GM23338 (cell line): Measurements from ENCODE around the gene PRKCD. TPM values are rescaled to one million over a fixed set of nuclear protein-coding genes. Genes with fewer than 3 reads are reported as not detected.

Experiments
- ATAC-seq: fragments of 200-7000 bp; cut with Tn5 transposase; 3 replicates; pipeline ENCODE4 v1.9.1; 2020
- DNase-seq: peaks from one replicate; pipeline ENCODE4 v3.0.0-alpha.2; 2015; ENCODE audit warnings: low spot score
- H2AFZ ChIP-seq: fragments of 200-600 bp; sonication (generic); 2 replicates; pipeline ENCODE4 v1.8.0; 2016; ENCODE audit warnings: antibody characterized with exemption, mild to moderate bottlenecking, moderate library complexity
- H3F3A ChIP-seq: fragments of 200-600 bp; sonication (generic); replicated peaks from 2 replicates; pipeline ENCODE4 v1.8.0; 2017; ENCODE audit warnings: antibody characterized with exemption, mixed run types, low read depth
- H3K27ac ChIP-seq: fragments of 200-600 bp; sonication (generic); 2 replicates; pipeline ENCODE4 v1.6.1; 2016; ENCODE audit warnings: low read depth
- H3K27me3 ChIP-seq: fragments of 200-600 bp; sonication (generic); 2 replicates; pipeline ENCODE4 v1.8.0; 2016; ENCODE audit warnings: mild to moderate bottlenecking, mixed run types, moderate library complexity; ENCODE audit not compliant: insufficient read depth
- H3K36me3 ChIP-seq: fragments of 200-600 bp; sonication (generic); 2 replicates; pipeline ENCODE4 v1.8.0; 2016; ENCODE audit warnings: mild to moderate bottlenecking; ENCODE audit not compliant: insufficient read depth
- H3K4me1 ChIP-seq: fragments of 200-600 bp; sonication (generic); 2 replicates; pipeline ENCODE4 v1.8.0; 2016; ENCODE audit warnings: mild to moderate bottlenecking, moderate library complexity; ENCODE audit not compliant: insufficient read depth
- H3K4me2 ChIP-seq: fragments of 200-600 bp; sonication (generic); 2 replicates; pipeline ENCODE4 v1.7.1; 2017; ENCODE audit warnings: mixed run types
- H3K4me3 ChIP-seq: fragments of 200-600 bp; sonication (generic); 2 replicates; pipeline ENCODE4 v1.6.1; 2016; ENCODE audit warnings: mixed run types
- H3K79me2 ChIP-seq: fragments of 200-600 bp; sonication (generic); replicated peaks from 2 replicates; pipeline ENCODE4 v1.8.0; 2017; ENCODE audit warnings: mild to moderate bottlenecking; ENCODE audit not compliant: insufficient read depth
- H3K9me2 ChIP-seq: fragments of 200-600 bp; sonication (generic); 2 replicates; pipeline ENCODE4 v1.8.0; 2017; ENCODE audit not compliant: insufficient read depth
- H4K20me1 ChIP-seq: fragments of 200-600 bp; sonication (generic); replicated peaks from 2 replicates; pipeline ENCODE4 v1.8.0; 2017; ENCODE audit warnings: mild to moderate bottlenecking; ENCODE audit not compliant: insufficient read depth
- H3K27ac Mint-ChIP-seq: 2 replicates; pipeline ENCODE4 v1.8.0; 2020; ENCODE audit warnings: inconsistent platforms, mild to moderate bottlenecking, moderate library complexity, mixed read lengths
- H3K27me3 Mint-ChIP-seq: 3 replicates; pipeline ENCODE4 v1.8.0; 2022; ENCODE audit warnings: low read depth, mild to moderate bottlenecking, moderate library complexity, mixed read lengths, inconsistent platforms; ENCODE audit not compliant: insufficient read depth, poor library complexity
- H3K36me3 Mint-ChIP-seq: 3 replicates; pipeline ENCODE4 v1.8.0; 2021; ENCODE audit warnings: low read depth, mild to moderate bottlenecking, inconsistent platforms, moderate library complexity, mixed read lengths
- H3K4me1 Mint-ChIP-seq: 3 replicates; pipeline ENCODE4 v1.8.0; 2020; ENCODE audit warnings: mild to moderate bottlenecking, inconsistent platforms, mixed read lengths
- H3K4me3 Mint-ChIP-seq: 3 replicates; pipeline ENCODE4 v1.8.0; 2021; ENCODE audit warnings: moderate library complexity, mild to moderate bottlenecking, inconsistent platforms, mixed read lengths
- H3K9me3 Mint-ChIP-seq: 3 replicates; pipeline ENCODE4 v1.8.0; 2020; ENCODE audit warnings: moderate library complexity, mild to moderate bottlenecking, inconsistent platforms, mixed read lengths
- CREB1 ChIP-seq: fragments of 250-450 bp; sonication (Bioruptor Pico); IDR thresholded peaks from 2 replicates; pipeline ENCODE4 v1.5.0; 2020; ENCODE audit warnings: low read depth, mild to moderate bottlenecking, moderate library complexity
- EZH2 ChIP-seq: fragments of 200-600 bp; sonication (generic); IDR thresholded peaks from one replicate; pipeline ENCODE4 v1.8.0; 2017; ENCODE audit warnings: antibody characterized with exemption, mild to moderate bottlenecking, low read depth; ENCODE audit not compliant: unreplicated experiment
- EZH2phosphoT487 ChIP-seq: fragments of 200-600 bp; sonication (generic); IDR thresholded peaks from one replicate; pipeline ENCODE4 v1.8.1; 2018; ENCODE audit warnings: antibody characterized with exemption; ENCODE audit not compliant: unreplicated experiment
- JUNB ChIP-seq: IDR thresholded peaks from one replicate; pipeline ENCODE4 v1.6.1; 2016; ENCODE audit warnings: antibody characterized with exemption; ENCODE audit not compliant: unreplicated experiment
- NANOG ChIP-seq: IDR thresholded peaks from 2 replicates; pipeline ENCODE4 v1.6.1; 2016; ENCODE audit warnings: antibody characterized with exemption, borderline replicate concordance
- POLR2AphosphoS5 ChIP-seq: IDR thresholded peaks from 2 replicates; pipeline ENCODE4 v1.6.1; 2016; ENCODE audit warnings: antibody characterized with exemption, low read depth
- STAT1 ChIP-seq: IDR thresholded peaks from one replicate; pipeline ENCODE4 v1.6.1; 2016; ENCODE audit warnings: antibody characterized with exemption; ENCODE audit not compliant: unreplicated experiment
- ZNF331 ChIP-seq: fragments of 250-450 bp; sonication (Bioruptor Pico); IDR thresholded peaks from 2 replicates; pipeline ENCODE4 v1.5.0; 2020; ENCODE audit warnings: low read depth, mild to moderate bottlenecking, moderate library complexity
- polyA plus RNA-seq: library from polyadenylated mRNA; unstranded; fragments of >200 nt; fragmentation: Nextera tagmentation; extraction: Ambion mirVana; gene quantifications from 2 replicates; pipeline ENCODE4 v1.2.1, GENCODE V29; 2016
- total RNA-seq: library from RNA; depleted of rRNA; stranded (reverse); fragments of >200 nt; shearing (Covaris generic); gene quantifications from 2 replicates; pipeline ENCODE4 v1.2.3, GENCODE V29; 2014
- TF ChIP-seq, protein P1 (sequence below), 2 experiments: fragments of 200-600 bp in 1 of 2; sonication (generic) in 1 of 2; conservative IDR thresholded peaks; 2 replicates each; pipeline versions ENCODE4 v1.5.1 to v1.6.1; 2016 to 2017; ENCODE audit warnings: antibody characterized with exemption in 2 of 2, low read depth in 2 of 2, mild to moderate bottlenecking in 2 of 2, moderate library complexity in 1 of 2

PRKCD gene
- total and polyA plus RNA-seq, 2 experiments from 2014 or later, result 11.3 to 11.8 TPM

DNA sequence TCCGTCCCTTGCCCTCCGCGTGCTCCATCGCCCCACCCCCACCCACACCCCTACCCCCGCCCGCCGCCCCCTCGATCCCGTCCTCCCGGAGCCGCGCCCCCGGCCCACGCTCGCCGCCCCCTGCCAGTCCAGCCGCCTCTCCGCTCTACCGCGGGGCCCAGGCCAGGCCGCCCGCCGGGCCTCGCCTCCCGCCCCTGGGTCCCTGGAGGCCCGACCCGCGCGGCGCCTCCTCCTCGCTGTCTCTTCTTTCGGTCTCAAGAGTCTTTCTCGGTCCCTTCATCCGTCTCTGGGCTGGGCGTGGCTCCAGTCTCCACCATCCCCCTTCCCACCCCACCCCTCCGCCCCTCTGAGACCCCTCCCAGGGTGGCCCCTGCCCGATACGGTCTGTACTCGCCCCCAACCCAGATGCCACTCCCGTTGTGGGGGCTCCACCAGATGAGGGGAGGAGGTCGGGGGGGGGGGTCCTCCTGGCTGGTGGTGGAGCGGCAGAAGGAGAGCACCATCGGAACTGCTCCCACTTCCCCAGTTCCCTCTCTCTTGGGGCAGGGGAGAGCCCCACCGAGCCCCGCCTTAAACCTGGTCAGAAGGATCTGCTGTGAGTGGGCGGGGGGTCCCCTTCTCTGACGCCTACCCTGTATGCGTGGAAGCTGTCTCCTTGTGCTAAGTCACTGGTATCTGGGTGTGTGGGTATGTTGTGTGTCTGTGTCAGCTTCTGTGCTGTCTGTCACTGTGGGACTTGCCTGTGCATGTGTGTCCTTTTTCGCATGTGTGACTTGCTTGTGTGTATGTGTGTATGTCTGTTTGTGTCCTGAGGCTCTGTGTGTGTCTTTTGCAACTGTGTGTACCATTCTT lies 1.0 kb downstream of the PRKCD start:
- Mint-ChIP-seq H3K4me3 (peak overlapping the region; percentile 88), H3K36me3 (no peaks in the 10 kb centered on the region; the same call in 2 of the 3 replicates), H3K9me3 (peaks cover 3% of the 10 kb centered on the region; the same call in 1 of the 3 replicates), H3K27ac (no peak overlapping the region), H3K27me3 (peaks cover 28% of the 10 kb centered on the region), H3K4me1 (peaks cover 37% of the 10 kb centered on the region)
- H3K9me2 ChIP-seq, result no peaks in the 10 kb centered on the region
- H3K4me3 ChIP-seq, result peak overlapping the region; percentile 84
- peak; percentile 78 for DNase-seq
- no peaks in the 10 kb centered on the region for H3K36me3 ChIP-seq
- ATAC-seq, result peak; percentile 13
- H3F3A ChIP-seq, result no peaks in the 10 kb centered on the region
- H3K27me3 ChIP-seq, result peaks cover 10% of the 10 kb centered on the region; the same call in 1 of the 2 replicates
- H3K27ac ChIP-seq, result no peak overlapping the region
- TF ChIP-seq NANOG (no peak), POLR2AphosphoS5 (no peak), ZNF331 (no peak), JUNB (no peak), CREB1 (CRISPR knock-in tag) (no peak)
- H2AFZ ChIP-seq, result no peak overlapping the region
- H3K79me2 ChIP-seq, result 0 out of 2 replicates have a peak, but pooled peaks cover 12% of the 10 kb centered on the region
- H3K4me2 ChIP-seq, result peak overlapping the region; percentile 89
- peaks cover 7% of the 10 kb centered on the region for H4K20me1 ChIP-seq
- peaks cover 26% of the 10 kb centered on the region for H3K4me1 ChIP-seq

DNA sequence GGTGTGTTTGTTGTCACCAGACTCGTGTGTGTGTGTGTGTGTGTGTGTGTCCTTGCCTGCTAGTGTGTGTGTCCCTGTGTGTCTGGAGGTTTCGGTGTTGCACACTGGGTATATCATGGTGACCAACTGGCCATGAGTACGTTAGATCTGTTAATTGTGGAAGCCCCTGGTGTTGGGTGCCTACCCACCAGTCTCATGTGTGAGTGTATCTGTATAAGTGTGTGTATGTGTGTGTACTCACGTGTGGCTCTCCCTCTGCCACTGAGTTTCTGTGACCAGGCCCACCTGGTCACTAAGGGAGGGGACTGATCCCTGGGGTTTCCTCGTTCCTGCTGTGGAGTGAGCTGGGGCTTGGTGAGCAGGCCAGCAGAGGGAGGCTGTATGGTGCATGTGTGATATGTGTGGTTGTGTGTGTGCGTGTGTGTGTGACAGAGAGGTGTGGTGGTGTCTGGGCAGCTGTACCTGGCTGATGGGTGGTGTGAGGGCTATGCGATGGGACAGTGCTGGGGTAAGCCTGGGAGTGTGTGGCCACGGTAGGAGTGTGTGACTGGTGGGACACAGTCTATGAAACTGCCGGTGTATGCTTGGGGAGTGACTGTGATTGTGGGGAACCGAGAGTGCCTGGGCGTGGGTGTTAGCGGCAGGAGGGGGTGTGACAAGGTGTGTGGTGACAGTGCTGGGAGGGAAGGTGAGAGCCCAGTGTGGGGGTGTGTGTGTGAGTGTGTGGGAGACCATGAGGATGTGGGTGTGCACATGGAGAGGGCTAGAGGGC lies 1.8 kb downstream of the PRKCD start:
- peaks cover 26% of the 10 kb centered on the region for H3K27me3 Mint-ChIP-seq
- H3K4me3 Mint-ChIP-seq, result peak overlapping the region; percentile 88
- Histone ChIP-seq H3F3A (no peaks in the 10 kb centered on the region), H3K4me2 (peak overlapping the region; percentile 89; the same call in 1 of the 2 replicates), H3K9me2 (no peaks in the 10 kb centered on the region), H3K4me3 (peak overlapping the region; percentile 84; the same call in 1 of the 2 replicates), H4K20me1 (peaks cover 7% of the 10 kb centered on the region), H2AFZ (no peak overlapping the region), H3K36me3 (no peaks in the 10 kb centered on the region), H3K79me2 (0 out of 2 replicates have a peak, but pooled peaks cover 12% of the 10 kb centered on the region), H3K4me1 (peaks cover 24% of the 10 kb centered on the region), H3K27me3 (peaks cover 10% of the 10 kb centered on the region; the same call in 1 of the 2 replicates), H3K27ac (no peak overlapping the region)
- no peak overlapping the region for H3K27ac Mint-ChIP-seq
- H3K9me3 Mint-ChIP-seq, result peaks cover 3% of the 10 kb centered on the region; the same call in 1 of the 3 replicates
- DNase-seq (no peak), ATAC-seq (no peak)
- no peak for TF ChIP-seq EZH2phosphoT487
- no peak for TF ChIP-seq POLR2AphosphoS5
- TF ChIP-seq, protein P1, sequence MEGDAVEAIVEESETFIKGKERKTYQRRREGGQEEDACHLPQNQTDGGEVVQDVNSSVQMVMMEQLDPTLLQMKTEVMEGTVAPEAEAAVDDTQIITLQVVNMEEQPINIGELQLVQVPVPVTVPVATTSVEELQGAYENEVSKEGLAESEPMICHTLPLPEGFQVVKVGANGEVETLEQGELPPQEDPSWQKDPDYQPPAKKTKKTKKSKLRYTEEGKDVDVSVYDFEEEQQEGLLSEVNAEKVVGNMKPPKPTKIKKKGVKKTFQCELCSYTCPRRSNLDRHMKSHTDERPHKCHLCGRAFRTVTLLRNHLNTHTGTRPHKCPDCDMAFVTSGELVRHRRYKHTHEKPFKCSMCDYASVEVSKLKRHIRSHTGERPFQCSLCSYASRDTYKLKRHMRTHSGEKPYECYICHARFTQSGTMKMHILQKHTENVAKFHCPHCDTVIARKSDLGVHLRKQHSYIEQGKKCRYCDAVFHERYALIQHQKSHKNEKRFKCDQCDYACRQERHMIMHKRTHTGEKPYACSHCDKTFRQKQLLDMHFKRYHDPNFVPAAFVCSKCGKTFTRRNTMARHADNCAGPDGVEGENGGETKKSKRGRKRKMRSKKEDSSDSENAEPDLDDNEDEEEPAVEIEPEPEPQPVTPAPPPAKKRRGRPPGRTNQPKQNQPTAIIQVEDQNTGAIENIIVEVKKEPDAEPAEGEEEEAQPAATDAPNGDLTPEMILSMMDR (conservative IDR thresholded peaks at IDR 0.05; ENCODE audit: low read depth in 2 of 2), result no peak
- TF ChIP-seq EZH2, result no peak
- TF ChIP-seq ZNF331, result no peak
- no peak for TF ChIP-seq STAT1
- H3K36me3 Mint-ChIP-seq, result no peaks in the 10 kb centered on the region; the same call in 2 of the 3 replicates
- H3K4me1 Mint-ChIP-seq, result peaks cover 37% of the 10 kb centered on the region
